ENCODE results near the gene RIPK1.
"Not testable (repeated sequence)": the region's sequence is repeated elsewhere in the genome, so short reads cannot be mapped to it uniquely, and the experiment has no call there.

The RIPK1 gene

DNA sequence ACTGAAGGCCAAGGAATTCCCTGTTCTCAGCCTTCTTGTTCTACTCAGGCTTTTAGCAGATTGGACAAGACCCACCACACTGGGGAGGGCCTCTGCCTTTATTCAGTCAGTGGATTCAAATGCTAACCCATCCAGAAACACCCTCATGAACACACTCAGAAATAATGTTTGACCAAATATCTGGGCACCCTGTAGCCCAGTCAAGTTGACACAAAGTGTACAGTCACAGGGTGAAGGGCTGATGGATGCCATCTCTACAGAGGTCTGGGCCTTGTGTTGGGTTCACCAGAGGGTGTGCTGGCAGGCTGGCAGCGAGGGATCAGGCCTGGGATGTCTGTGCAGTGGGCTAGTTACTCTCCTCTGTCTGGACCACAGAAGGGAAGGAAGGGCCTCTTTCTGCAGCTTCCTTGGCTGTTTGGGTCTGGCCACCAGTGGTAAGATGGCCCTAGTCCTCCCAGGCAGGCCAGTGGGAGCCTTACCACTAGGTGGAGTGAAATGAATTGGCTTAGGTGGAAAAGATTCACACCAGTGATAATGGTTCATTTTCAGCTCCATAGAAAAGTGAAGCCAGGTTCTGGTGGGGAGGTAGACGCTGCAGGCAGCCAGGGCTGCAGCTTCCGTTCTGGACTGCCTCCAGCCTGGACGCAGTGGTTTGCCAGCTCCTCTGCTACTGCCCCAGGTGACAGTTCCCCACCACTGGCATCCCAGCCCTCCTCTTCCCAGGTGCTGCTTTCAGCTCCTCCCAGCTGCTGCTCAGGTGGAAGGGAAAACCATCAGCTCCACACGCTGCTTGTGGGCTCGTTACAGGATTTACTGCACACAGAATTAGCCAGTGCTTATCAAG is 79.8 kb downstream of the RIPK1 start:
- Histone ChIP-seq H4K20me1 (ENCODE audit: insufficient read depth, low read length) (no peaks in the 10 kb centered on the region), H3K27me3 (ENCODE audit: insufficient read depth, low read length) (no peaks in the 10 kb centered on the region), H3F3A (ENCODE audit: insufficient read depth, low read length) (no peaks in the 10 kb centered on the region; the same call in 1 of the 2 replicates), H3K4me1 (ENCODE audit: insufficient read depth, low read length, severe bottlenecking) (peaks cover 28% of the 10 kb centered on the region), H3K4me3 (ENCODE audit: low read depth, low read length, poor library complexity, severe bottlenecking) (no peak overlapping the region), H3K9me3 (ENCODE audit: low read length) (no peaks in the 10 kb centered on the region), H3K9me2 (ENCODE audit: low read depth, low read length) (no peaks in the 10 kb centered on the region), H3K36me3 (ENCODE audit: insufficient read depth, low read length) (peaks cover 35% of the 10 kb centered on the region), H2AFZ (ENCODE audit: low read length) (no peak overlapping the region), H3K4me2 (ENCODE audit: low read length) (no peak overlapping the region), H3K79me2 (ENCODE audit: insufficient read depth, low read length) (no peaks in the 10 kb centered on the region), H3K9ac (ENCODE audit: low read length) (no peak overlapping the region), H3K27ac (ENCODE audit: low read depth, low read length, poor library complexity, severe bottlenecking) (no peak overlapping the region)
- no peak for TF ChIP-seq EZH2 (IDR thresholded peaks at IDR 0.05; ENCODE audit: borderline replicate concordance, low read length)
- TF ChIP-seq, protein P1, sequence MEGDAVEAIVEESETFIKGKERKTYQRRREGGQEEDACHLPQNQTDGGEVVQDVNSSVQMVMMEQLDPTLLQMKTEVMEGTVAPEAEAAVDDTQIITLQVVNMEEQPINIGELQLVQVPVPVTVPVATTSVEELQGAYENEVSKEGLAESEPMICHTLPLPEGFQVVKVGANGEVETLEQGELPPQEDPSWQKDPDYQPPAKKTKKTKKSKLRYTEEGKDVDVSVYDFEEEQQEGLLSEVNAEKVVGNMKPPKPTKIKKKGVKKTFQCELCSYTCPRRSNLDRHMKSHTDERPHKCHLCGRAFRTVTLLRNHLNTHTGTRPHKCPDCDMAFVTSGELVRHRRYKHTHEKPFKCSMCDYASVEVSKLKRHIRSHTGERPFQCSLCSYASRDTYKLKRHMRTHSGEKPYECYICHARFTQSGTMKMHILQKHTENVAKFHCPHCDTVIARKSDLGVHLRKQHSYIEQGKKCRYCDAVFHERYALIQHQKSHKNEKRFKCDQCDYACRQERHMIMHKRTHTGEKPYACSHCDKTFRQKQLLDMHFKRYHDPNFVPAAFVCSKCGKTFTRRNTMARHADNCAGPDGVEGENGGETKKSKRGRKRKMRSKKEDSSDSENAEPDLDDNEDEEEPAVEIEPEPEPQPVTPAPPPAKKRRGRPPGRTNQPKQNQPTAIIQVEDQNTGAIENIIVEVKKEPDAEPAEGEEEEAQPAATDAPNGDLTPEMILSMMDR (IDR thresholded peaks at IDR 0.05; ENCODE audit: low read length) = no peak

- H3K9ac ChIP-seq (ENCODE audit: low read length) = no peak overlapping the region
- H3K4me1 ChIP-seq (ENCODE audit: insufficient read depth, low read length, severe bottlenecking) = peaks cover 29% of the 10 kb centered on the region
- peak overlapping the region; percentile 68 for H3K27ac ChIP-seq (ENCODE audit: low read depth, low read length, poor library complexity, severe bottlenecking)
- no peak overlapping the region for H3K4me2 ChIP-seq (ENCODE audit: low read length)
- no peak overlapping the region for H2AFZ ChIP-seq (ENCODE audit: low read length)
- H3K36me3 ChIP-seq (ENCODE audit: insufficient read depth, low read length) = peaks cover 37% of the 10 kb centered on the region
- H3K79me2 ChIP-seq (ENCODE audit: insufficient read depth, low read length) = no peaks in the 10 kb centered on the region
- TF ChIP-seq EZH2 (IDR thresholded peaks at IDR 0.05; ENCODE audit: borderline replicate concordance, low read length) = no peak
- TF ChIP-seq, protein P1 (IDR thresholded peaks at IDR 0.05; ENCODE audit: low read length) = no peak
- no peak overlapping the region for H3K4me3 ChIP-seq (ENCODE audit: low read depth, low read length, poor library complexity, severe bottlenecking)
- no peaks in the 10 kb centered on the region for H3K27me3 ChIP-seq (ENCODE audit: insufficient read depth, low read length)
- no peaks in the 10 kb centered on the region for H4K20me1 ChIP-seq (ENCODE audit: insufficient read depth, low read length)
- H3K9me3 ChIP-seq (ENCODE audit: low read length) = no peaks in the 10 kb centered on the region
- no peaks in the 10 kb centered on the region for H3K9me2 ChIP-seq (ENCODE audit: low read depth, low read length)
- H3F3A ChIP-seq (ENCODE audit: insufficient read depth, low read length) = no peaks in the 10 kb centered on the region; the same call in 1 of the 2 replicates
Observed at GRCh38 chr6:3151691-3152090, 83.4 kb downstream of the RIPK1 start.

DNA sequence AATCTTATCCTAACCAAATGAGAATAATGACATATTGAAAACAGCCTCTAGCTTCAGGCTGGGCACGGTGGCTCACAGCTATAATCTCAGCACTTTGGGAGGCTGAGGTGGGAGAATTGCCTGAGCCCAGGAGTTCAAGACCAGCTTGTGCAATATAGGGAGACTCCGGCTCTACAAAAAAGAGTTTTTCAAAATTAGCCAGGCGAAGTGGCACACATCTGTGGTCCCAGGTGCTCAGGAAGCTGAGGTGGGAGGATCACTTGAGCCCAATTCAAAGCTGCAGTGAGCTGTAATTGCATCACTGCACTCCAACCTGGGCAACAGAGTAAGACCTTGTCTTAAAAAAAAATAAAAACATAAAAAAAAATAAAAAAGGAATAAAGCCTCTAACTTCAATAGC is 84.4 kb downstream of the RIPK1 start:
- Histone ChIP-seq H3K4me3 (ENCODE audit: low read depth, low read length, poor library complexity, severe bottlenecking) (no peak overlapping the region), H3F3A (ENCODE audit: insufficient read depth, low read length) (no peaks in the 10 kb centered on the region), H4K20me1 (ENCODE audit: insufficient read depth, low read length) (no peaks in the 10 kb centered on the region), H3K79me2 (ENCODE audit: insufficient read depth, low read length) (no peaks in the 10 kb centered on the region), H3K4me1 (ENCODE audit: insufficient read depth, low read length, severe bottlenecking) (peaks cover 30% of the 10 kb centered on the region), H3K9me2 (ENCODE audit: low read depth, low read length) (no peaks in the 10 kb centered on the region), H3K27me3 (ENCODE audit: insufficient read depth, low read length) (no peaks in the 10 kb centered on the region), H3K36me3 (ENCODE audit: insufficient read depth, low read length) (peaks cover 31% of the 10 kb centered on the region), H3K27ac (ENCODE audit: low read depth, low read length, poor library complexity, severe bottlenecking) (peak overlapping the region; percentile 68), H2AFZ (ENCODE audit: low read length) (no peak overlapping the region), H3K4me2 (ENCODE audit: low read length) (no peak overlapping the region), H3K9me3 (ENCODE audit: low read length) (no peaks in the 10 kb centered on the region), H3K9ac (ENCODE audit: low read length) (no peak overlapping the region)
- TF ChIP-seq, protein P1 (IDR thresholded peaks at IDR 0.05; ENCODE audit: low read length) = no peak
- TF ChIP-seq EZH2 (IDR thresholded peaks at IDR 0.05; ENCODE audit: borderline replicate concordance, low read length) = no peak

- not testable (repeated sequence) for H3K27me3 ChIP-seq (ENCODE audit: insufficient read depth, low read length); H3K9me2 ChIP-seq (ENCODE audit: low read depth, low read length); H3K9me3 ChIP-seq (ENCODE audit: low read length); H3F3A ChIP-seq (ENCODE audit: insufficient read depth, low read length); H3K79me2 ChIP-seq (ENCODE audit: insufficient read depth, low read length); H3K36me3 ChIP-seq (ENCODE audit: insufficient read depth, low read length); H3K27ac ChIP-seq (ENCODE audit: low read depth, low read length, poor library complexity, severe bottlenecking); H3K4me3 ChIP-seq (ENCODE audit: low read depth, low read length, poor library complexity, severe bottlenecking); H3K9ac ChIP-seq (ENCODE audit: low read length); H2AFZ ChIP-seq (ENCODE audit: low read length); H3K4me2 ChIP-seq (ENCODE audit: low read length); H4K20me1 ChIP-seq (ENCODE audit: insufficient read depth, low read length)
- peaks cover 46% of the 10 kb centered on the region for H3K4me1 ChIP-seq (ENCODE audit: insufficient read depth, low read length, severe bottlenecking)
Observed at GRCh38 chr6:3155416-3155815, 87.1 kb downstream of the RIPK1 start.

DNA sequence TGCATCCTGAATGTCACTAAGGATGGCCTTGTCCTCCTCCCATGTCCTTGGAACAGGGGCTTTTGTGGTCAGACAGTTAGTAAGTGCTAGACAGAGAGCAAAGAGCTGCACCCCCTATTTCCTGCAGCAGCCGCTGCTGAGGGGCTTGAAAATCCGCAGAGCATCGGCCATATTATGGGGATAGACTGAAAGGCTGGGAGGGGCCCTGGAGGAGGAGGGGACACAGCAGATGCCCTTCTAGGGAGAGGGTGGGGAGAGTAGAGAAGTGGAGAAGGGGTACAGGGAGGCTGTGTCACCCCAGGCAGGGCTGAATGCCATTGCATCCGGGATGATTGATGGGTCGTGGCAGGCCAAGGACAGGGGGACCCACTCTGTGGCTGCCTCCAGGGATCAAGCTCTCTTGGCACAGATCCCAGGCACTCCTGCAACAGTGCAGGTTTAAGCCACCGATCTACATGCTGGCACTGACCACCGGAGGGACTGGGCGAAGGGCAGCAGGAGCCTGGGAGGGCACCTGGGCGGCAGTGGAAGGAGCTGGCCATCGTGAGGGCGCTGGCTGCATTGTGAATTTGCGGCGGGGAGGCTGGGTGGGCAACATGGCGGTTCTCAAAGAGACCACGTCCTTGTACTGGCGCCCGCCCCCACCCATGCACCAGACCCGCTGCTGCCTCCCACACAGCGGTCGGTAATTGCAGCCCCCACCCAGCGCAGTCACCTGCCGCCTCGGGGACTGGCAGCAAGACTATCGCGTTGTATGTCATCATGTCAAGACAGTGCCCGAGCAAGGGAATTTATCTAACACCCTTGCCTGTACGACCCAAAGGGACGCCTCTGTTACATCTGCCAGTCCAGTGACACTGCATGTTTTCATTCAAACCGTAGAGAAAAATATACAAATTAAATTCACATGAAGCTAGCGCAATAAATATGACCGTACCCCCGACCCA is 88.2 kb downstream of the RIPK1 start:
- Histone ChIP-seq H3K4me1 (ENCODE audit: insufficient read depth, low read length, severe bottlenecking) (peaks cover 54% of the 10 kb centered on the region), H3K4me2 (ENCODE audit: low read length) (peak overlapping the region; percentile 70), H3K9ac (ENCODE audit: low read length) (peak overlapping the region; percentile 82), H3K4me3 (ENCODE audit: low read depth, low read length, poor library complexity, severe bottlenecking) (peak overlapping the region; percentile 61)
- H3K9me2 ChIP-seq (ENCODE audit: low read depth, low read length); H3K9me3 ChIP-seq (ENCODE audit: low read length); H3K36me3 ChIP-seq (ENCODE audit: insufficient read depth, low read length); H3K79me2 ChIP-seq (ENCODE audit: insufficient read depth, low read length); H4K20me1 ChIP-seq (ENCODE audit: insufficient read depth, low read length); H3K27ac ChIP-seq (ENCODE audit: low read depth, low read length, poor library complexity, severe bottlenecking); H2AFZ ChIP-seq (ENCODE audit: low read length); H3K27me3 ChIP-seq (ENCODE audit: insufficient read depth, low read length); H3F3A ChIP-seq (ENCODE audit: insufficient read depth, low read length): not testable (repeated sequence)

Data from OCI-LY1 (cell line).